Ureter (tissue), 1 donor: ENCODE measurements around the gene TBX3. TPM values are rescaled to one million over a fixed set of nuclear protein-coding genes. Genes with fewer than 3 reads are reported as not detected.

ENCODE experiments used
- DNase-seq: peaks from one replicate; pipeline ENCODE4 v3.0.0-alpha.2; 2020; ENCODE audit warnings: low spot score
- total RNA-seq: library from RNA; stranded (reverse); gene quantifications from one replicate; pipeline ENCODE4 v1.2.4, GENCODE V29; 2023
- donor health status: DM: yes; HTN: yes; CAD: no.

TBX3 gene
- total RNA-seq, 1 donor from 2014 or later, result 251 TPM

GRCh38 chr12:114682785-114683708 is 928 bp downstream of the TBX3 start:
- no peak for DNase-seq

GRCh38 chr12:114682106-114682784 is 1.7 kb downstream of the TBX3 start:
- DNase-seq, result no peak

- DNase-seq, result no peak
Observed at GRCh38 chr12:114681116-114681871, 2.7 kb downstream of the TBX3 start.

- DNase-seq, result no peak
Observed at GRCh38 chr12:114680604-114681069, 3.3 kb downstream of the TBX3 start.

- no peak for DNase-seq
Observed at GRCh38 chr12:114679942-114680341, 4.0 kb downstream of the TBX3 start.

- DNase-seq, result no peak
Observed at GRCh38 chr12:114679452-114679875, 4.5 kb downstream of the TBX3 start.

- DNase-seq, result no peak
Observed at GRCh38 chr12:114678718-114679117, 5.3 kb downstream of the TBX3 start.

- DNase-seq, result no peak
Observed at GRCh38 chr12:114678028-114678427, 5.9 kb downstream of the TBX3 start.

- no peak for DNase-seq
Observed at GRCh38 chr12:114676142-114676741, 7.7 kb downstream of the TBX3 start.

GRCh38 chr12:114674251-114675047 is 9.5 kb downstream of the TBX3 start:
- DNase-seq, result no peak

- no peak for DNase-seq
Observed at GRCh38 chr12:114673901-114674250, 10.1 kb downstream of the TBX3 start.

GRCh38 chr12:114673169-114673833 is 10.7 kb downstream of the TBX3 start:
- DNase-seq, result peak; percentile 79

GRCh38 chr12:114672817-114673168 is 11.2 kb downstream of the TBX3 start:
- no peak for DNase-seq

GRCh38 chr12:114671443-114672411 is 12.2 kb downstream of the TBX3 start:
- peak; percentile 66 for DNase-seq

- no peak for DNase-seq
Observed at GRCh38 chr12:114671066-114671442, 12.9 kb downstream of the TBX3 start.

GRCh38 chr12:114670291-114670980 is 13.5 kb downstream of the TBX3 start:
- DNase-seq, result no peak

- peak; percentile 69 for DNase-seq
Observed at GRCh38 chr12:114669401-114670290, 14.3 kb downstream of the TBX3 start.

- peak; percentile 56 for DNase-seq
Observed at GRCh38 chr12:114668886-114669288, 15.1 kb downstream of the TBX3 start.
